Keratinocyte (primary cell): ENCODE data around the gene RRP36. TPM values are rescaled to one million over a fixed set of nuclear protein-coding genes. Genes with fewer than 3 reads are reported as not detected.
A peak's percentile ranks its signal among the peaks of the same experiment; 100 is the strongest.

Experiments
- DNase-seq: peaks from one replicate; pipeline ENCODE4 v3.0.0-alpha.2; 2011; ENCODE audit warnings: low read depth, missing footprints, low spot score
- FAIRE-seq: peaks from 2 replicates; lab custom pipeline; 2011; peaks lifted over from hg19 to GRCh38; lab: Jason Lieb, UNC
- H2AFZ ChIP-seq: 2 replicates; pipeline ENCODE4 v1.6.0; 2012; ENCODE audit warnings: low read length, control low read depth, inconsistent platforms; ENCODE audit not compliant: control insufficient read depth
- H3K27ac ChIP-seq: 2 replicates; pipeline ENCODE4 v1.5.1; 2011; ENCODE audit warnings: low read length; ENCODE audit not compliant: control insufficient read depth, insufficient read depth
- H3K27me3 ChIP-seq: 3 replicates; pipeline ENCODE4 v1.6.0; 2011; ENCODE audit warnings: low read length; ENCODE audit not compliant: control insufficient read depth, insufficient read depth; ENCODE audit errors: extremely low read depth
- H3K36me3 ChIP-seq, 2 experiments: 2 replicates in 1 of 2; 3 replicates in 1 of 2; pipeline ENCODE4 v1.5.1; 2011; ENCODE audit warnings: low read length in 2 of 2, mild to moderate bottlenecking in 1 of 2; ENCODE audit not compliant: control insufficient read depth in 2 of 2, insufficient read depth in 2 of 2; ENCODE audit errors: extremely low read depth in 1 of 2
- H3K4me1 ChIP-seq: 3 replicates; pipeline ENCODE4 v1.5.1; 2011; ENCODE audit warnings: low read length; ENCODE audit not compliant: control insufficient read depth, insufficient read depth; ENCODE audit errors: extremely low read depth
- H3K4me2 ChIP-seq: 3 replicates; pipeline ENCODE4 v1.6.0; 2011; ENCODE audit warnings: low read depth, low read length; ENCODE audit not compliant: control insufficient read depth, insufficient read depth; ENCODE audit errors: extremely low read depth
- H3K4me3 ChIP-seq, 3 experiments: fragments of 200-600 bp in 1 of 3; sonication (generic) in 1 of 3; 2 replicates in 2 of 3; 3 replicates in 1 of 3; pipeline ENCODE4 v1.5.1; 2011 to 2016; ENCODE audit warnings: low read length in 3 of 3, mild to moderate bottlenecking in 3 of 3, control low read depth in 2 of 3, inconsistent platforms in 1 of 3, low read depth in 1 of 3, mixed read lengths in 1 of 3, mixed run types in 1 of 3, moderate library complexity in 1 of 3; ENCODE audit not compliant: control insufficient read depth in 2 of 3, insufficient read depth in 2 of 3; ENCODE audit errors: extremely low read depth in 1 of 3
- H3K79me2 ChIP-seq: 2 replicates; pipeline ENCODE4 v1.6.0; 2012; ENCODE audit warnings: low read length; ENCODE audit not compliant: control insufficient read depth, insufficient read depth
- H3K9ac ChIP-seq: 3 replicates; pipeline ENCODE4 v1.6.0; 2011; ENCODE audit warnings: low read length; ENCODE audit not compliant: control insufficient read depth, insufficient read depth; ENCODE audit errors: extremely low read depth
- H3K9me1 ChIP-seq: 3 replicates; pipeline ENCODE4 v1.6.0; 2011; ENCODE audit warnings: low read length; ENCODE audit not compliant: control insufficient read depth, insufficient read depth; ENCODE audit errors: extremely low read depth
- H3K9me3 ChIP-seq: 2 replicates; pipeline ENCODE4 v1.5.1; 2012; ENCODE audit warnings: low read depth, low read length; ENCODE audit not compliant: control insufficient read depth
- H4K20me1 ChIP-seq: 3 replicates; pipeline ENCODE4 v1.6.0; 2011; ENCODE audit warnings: low read length; ENCODE audit not compliant: control insufficient read depth, insufficient read depth; ENCODE audit errors: extremely low read depth
- EZH2 ChIP-seq: IDR thresholded peaks from one replicate; pipeline ENCODE4 v1.6.1; 2012; ENCODE audit warnings: inconsistent platforms, mild to moderate bottlenecking, low read length, moderate library complexity
- dilution Hi-C: fragments of 300-500 bp; cut with MboI; formaldehyde crosslinking; loops from one replicate; pipeline ENCODE4 v1.7.0; 2020; ENCODE audit warnings: low sequenced_read_pairs; ENCODE audit not compliant: extremely low pct_ligation_motif_present
- polyA minus RNA-seq, 3 experiments: library from RNA; depleted of rRNA, polyadenylated mRNA; stranded (reverse); fragments of >200 nt; gene quantifications; 1 replicate in 1 of 3; 2 replicates in 1 of 3; 3 replicates in 1 of 3; pipeline ENCODE4 v1.2.3, GENCODE V29; 2011
- polyA plus RNA-seq, 5 experiments: library from polyadenylated mRNA; depleted of rRNA in 3 of 5; stranded (reverse) in 3 of 5; stranded (forward) in 1 of 5; unstranded in 1 of 5; fragments of >200 nt; gene quantifications; 1 replicate in 1 of 5; 2 replicates in 3 of 5; 3 replicates in 1 of 5; pipeline versions ENCODE4 v1.2.1 to v1.2.3, GENCODE V29; 2011 to 2012; ENCODE audit warnings: missing spikeins in 2 of 5, low read depth in 1 of 5, low replicate concordance in 1 of 5
- TF ChIP-seq, protein P1 (sequence below), 3 experiments: IDR thresholded peaks in 1 of 3; conservative IDR thresholded peaks in 1 of 3; optimal IDR thresholded peaks in 1 of 3; 2 replicates in 2 of 3; 3 replicates in 1 of 3; pipeline versions ENCODE3 to v1.5.1; 2011; ENCODE audit warnings: low read length in 3 of 3, mild to moderate bottlenecking in 3 of 3, moderate library complexity in 2 of 3, control low read depth in 1 of 3, inconsistent platforms in 1 of 3; ENCODE audit not compliant: insufficient read depth in 2 of 3; ENCODE audit errors: extremely low read depth in 1 of 3

The RRP36 gene, protein sequence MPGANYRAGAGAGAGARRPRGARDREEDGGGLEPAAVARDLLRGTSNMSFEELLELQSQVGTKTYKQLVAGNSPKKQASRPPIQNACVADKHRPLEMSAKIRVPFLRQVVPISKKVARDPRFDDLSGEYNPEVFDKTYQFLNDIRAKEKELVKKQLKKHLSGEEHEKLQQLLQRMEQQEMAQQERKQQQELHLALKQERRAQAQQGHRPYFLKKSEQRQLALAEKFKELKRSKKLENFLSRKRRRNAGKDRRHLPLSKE
- polyA plus RNA-seq (57.1 to 101 TPM (median 67.5 TPM) in 3 replicates), polyA minus RNA-seq (34.9 to 68.6 TPM (median 53.6 TPM) in 3 replicates)
- 82.9 TPM for polyA plus RNA-seq (2011; ENCODE audit: low read depth)
- polyA plus RNA-seq (2011; cell fraction: cytosol; rRNA removed), result 55.6 and 75.1 TPM in 2 replicates
- 42.1 and 44.9 TPM in 2 replicates for polyA plus RNA-seq (2011; cell fraction: nucleus; rRNA removed)
- polyA plus RNA-seq (2012; ENCODE audit: low replicate concordance), result 47.1 and 102 TPM in 2 replicates
- 42.0 TPM for polyA minus RNA-seq (2011; cell fraction: cytosol; rRNA and poly(A)+ RNA removed)
- 13.5 and 25.3 TPM in 2 replicates for polyA minus RNA-seq (2011; cell fraction: nucleus; rRNA and poly(A)+ RNA removed)

DNA sequence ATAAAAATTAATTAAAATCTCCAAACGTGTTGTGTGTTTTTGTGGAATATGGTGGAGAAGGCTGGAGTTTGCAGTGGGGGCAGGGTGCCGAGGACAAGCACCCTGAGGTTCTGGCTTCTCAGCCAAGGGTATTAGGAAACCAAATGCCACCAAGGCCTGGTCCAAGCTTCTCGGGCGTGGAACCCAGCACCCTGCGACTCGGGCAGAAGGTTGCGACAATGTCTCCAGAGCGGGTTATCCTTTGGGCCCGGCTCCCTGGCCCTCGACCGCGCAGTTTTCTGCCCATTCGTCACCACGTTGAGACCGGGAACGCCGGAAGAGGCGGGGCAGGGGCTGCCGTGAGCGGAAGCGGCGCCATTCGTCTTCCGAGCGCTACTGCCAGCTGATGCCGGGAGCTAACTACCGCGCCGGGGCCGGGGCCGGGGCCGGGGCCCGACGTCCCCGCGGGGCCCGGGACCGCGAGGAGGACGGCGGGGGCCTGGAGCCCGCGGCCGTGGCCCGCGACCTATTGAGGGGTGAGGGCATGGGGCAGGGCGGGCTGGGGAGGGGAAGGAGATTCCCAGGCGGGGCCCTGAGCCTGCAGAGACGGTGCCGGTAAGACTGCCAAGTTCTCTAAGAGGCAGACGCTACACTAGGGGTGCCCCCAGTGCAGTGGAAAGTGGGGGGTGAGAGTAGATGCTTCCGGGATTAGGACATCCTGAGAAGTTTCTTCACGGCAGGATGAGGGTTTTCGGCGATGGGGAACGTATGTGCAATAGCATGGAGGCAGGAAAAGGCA lies at the start of gene RRP36:
TSS of gene RRP36 (plus strand) at position 354 of the 778 bp plus-strand sequence. CDS start at position 386, 32 bp downstream.
- no peak for FAIRE-seq
- peak within 1 kb of the TSS; percentile 96 for H2AFZ ChIP-seq
- TF ChIP-seq EZH2, result no peak
- TF ChIP-seq, protein P1, sequence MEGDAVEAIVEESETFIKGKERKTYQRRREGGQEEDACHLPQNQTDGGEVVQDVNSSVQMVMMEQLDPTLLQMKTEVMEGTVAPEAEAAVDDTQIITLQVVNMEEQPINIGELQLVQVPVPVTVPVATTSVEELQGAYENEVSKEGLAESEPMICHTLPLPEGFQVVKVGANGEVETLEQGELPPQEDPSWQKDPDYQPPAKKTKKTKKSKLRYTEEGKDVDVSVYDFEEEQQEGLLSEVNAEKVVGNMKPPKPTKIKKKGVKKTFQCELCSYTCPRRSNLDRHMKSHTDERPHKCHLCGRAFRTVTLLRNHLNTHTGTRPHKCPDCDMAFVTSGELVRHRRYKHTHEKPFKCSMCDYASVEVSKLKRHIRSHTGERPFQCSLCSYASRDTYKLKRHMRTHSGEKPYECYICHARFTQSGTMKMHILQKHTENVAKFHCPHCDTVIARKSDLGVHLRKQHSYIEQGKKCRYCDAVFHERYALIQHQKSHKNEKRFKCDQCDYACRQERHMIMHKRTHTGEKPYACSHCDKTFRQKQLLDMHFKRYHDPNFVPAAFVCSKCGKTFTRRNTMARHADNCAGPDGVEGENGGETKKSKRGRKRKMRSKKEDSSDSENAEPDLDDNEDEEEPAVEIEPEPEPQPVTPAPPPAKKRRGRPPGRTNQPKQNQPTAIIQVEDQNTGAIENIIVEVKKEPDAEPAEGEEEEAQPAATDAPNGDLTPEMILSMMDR (optimal IDR thresholded peaks at IDR 0.05 in 1 of 3, IDR thresholded peaks at IDR 0.05 in 1 of 3, conservative IDR thresholded peaks at IDR 0.05 in 1 of 3; ENCODE audit: extremely low read depth in 1 of 3, insufficient read depth in 2 of 3, low read length in 3 of 3), result no peak
- H3K36me3 ChIP-seq, result peaks cover 24 to 26% of the 10 kb centered on the region in 2 experiments
- peaks cover 8% of the 10 kb centered on the region for H3K4me1 ChIP-seq
- H4K20me1 ChIP-seq, result no peaks in the 10 kb centered on the region
- DNase-seq, result no peak
- H3K27ac ChIP-seq, result peak within 1 kb of the TSS; percentile 80
- no peaks in the 10 kb centered on the region for H3K27me3 ChIP-seq
- peak within 1 kb of the TSS; percentile 83 to 99 (median 97) for H3K4me3 ChIP-seq
- dilution Hi-C loops, result no loop called here
- H3K9me3 ChIP-seq, result no peaks in the 10 kb centered on the region
- H3K9ac ChIP-seq, result peak within 1 kb of the TSS; percentile 93
- H3K4me2 ChIP-seq, result peak within 1 kb of the TSS; percentile 90
- H3K9me1 ChIP-seq, result no peaks in the 10 kb centered on the region
- H3K79me2 ChIP-seq, result peaks cover 48% of the 10 kb centered on the region

DNA sequence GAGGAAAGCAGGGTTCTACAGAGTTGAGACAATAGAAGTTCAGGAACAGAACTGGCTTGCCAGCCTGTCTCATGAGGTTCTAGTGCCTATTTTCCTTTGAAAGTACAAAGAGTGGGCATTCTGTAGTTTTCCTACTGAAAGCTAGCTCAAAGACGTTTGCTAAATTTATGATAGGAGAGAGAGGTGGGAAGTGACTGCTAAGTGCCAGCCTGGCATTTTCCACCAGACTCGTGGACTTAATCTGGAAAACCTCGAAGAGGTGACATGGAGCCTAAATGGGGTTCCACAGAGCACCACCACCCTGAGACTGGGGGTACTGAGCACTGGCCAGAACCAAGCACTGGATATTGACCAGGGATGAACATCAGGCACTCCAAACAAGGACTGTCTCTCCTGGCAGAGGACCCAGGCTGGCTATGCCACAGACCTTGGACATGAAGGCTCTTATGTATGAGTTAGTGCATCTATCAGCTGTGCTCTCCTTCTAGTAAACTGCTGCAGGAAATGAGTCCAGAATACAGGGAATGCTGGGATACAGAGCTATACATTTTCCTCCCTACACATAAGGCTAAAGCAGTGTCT lies 49.6 kb upstream of the RRP36 start:
- Histone ChIP-seq H3K4me1 (peaks cover 19% of the 10 kb centered on the region), H3K9me1 (peaks cover 3% of the 10 kb centered on the region), H3K27me3 (no peaks in the 10 kb centered on the region), H3K79me2 (peaks cover 1% of the 10 kb centered on the region), H2AFZ (no peak overlapping the region), H3K4me3 (no peak overlapping the region), H3K36me3 (peaks cover 10 to 12% of the 10 kb centered on the region in 2 experiments), H4K20me1 (no peaks in the 10 kb centered on the region), H3K27ac (no peak overlapping the region), H3K9me3 (no peaks in the 10 kb centered on the region), H3K4me2 (no peak overlapping the region), H3K9ac (no peak overlapping the region)
- FAIRE-seq (no peak), DNase-seq (no peak)
- dilution Hi-C loops, result no loop called here
- TF ChIP-seq, protein P1 (optimal IDR thresholded peaks at IDR 0.05 in 1 of 3, IDR thresholded peaks at IDR 0.05 in 1 of 3, conservative IDR thresholded peaks at IDR 0.05 in 1 of 3; ENCODE audit: extremely low read depth in 1 of 3, insufficient read depth in 2 of 3, low read length in 3 of 3), result no peak
- no peak for TF ChIP-seq EZH2
